HG03139 (cell line): ENCODE results near the gene SLC44A5.
"Not testable (repeated sequence)": the region's sequence is repeated elsewhere in the genome, so short reads cannot be mapped to it uniquely, and the experiment has no call there.

Experiments used
- ATAC-seq: cut with Tn5 transposase; IDR thresholded peaks from one replicate; pipeline ENCODE4 v1.9.1; 2021; ENCODE audit not compliant: unreplicated experiment

SLC44A5 gene

GRCh38 chr1:75611014-75611413 lies at the start of gene SLC44A5:
Gene SLC44A5 (minus strand): TSS chr1:75611114. CDS start chr1:75541447, 69,667 bp downstream.
- no peak for ATAC-seq

GRCh38 chr1:75655931-75656330 lies 45.0 kb upstream of the SLC44A5 start:
- ATAC-seq: no peak

GRCh38 chr1:75647183-75647582 lies 36.3 kb upstream of the SLC44A5 start:
- ATAC-seq: not testable (repeated sequence)

DNA sequence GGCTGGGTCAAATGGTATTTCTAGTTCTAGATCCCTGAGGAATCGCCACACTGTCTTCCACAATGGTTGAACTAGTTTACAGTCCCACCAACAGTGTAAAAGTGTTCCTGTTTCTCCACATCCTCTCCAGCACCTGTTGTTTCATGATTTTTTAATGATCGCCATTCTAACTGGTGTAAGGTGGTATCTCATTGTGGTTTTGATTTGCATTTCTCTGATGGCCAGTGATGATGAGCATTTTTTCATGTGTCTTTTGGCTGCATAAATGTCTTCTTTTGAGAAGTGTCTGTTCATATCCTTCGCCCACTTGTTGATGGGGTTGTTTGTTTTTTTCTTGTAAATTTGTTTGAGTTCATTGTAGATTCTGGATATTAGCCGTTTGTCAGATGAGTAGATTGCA lies 34.2 kb upstream of the SLC44A5 start:
- ATAC-seq: not testable (repeated sequence)

DNA sequence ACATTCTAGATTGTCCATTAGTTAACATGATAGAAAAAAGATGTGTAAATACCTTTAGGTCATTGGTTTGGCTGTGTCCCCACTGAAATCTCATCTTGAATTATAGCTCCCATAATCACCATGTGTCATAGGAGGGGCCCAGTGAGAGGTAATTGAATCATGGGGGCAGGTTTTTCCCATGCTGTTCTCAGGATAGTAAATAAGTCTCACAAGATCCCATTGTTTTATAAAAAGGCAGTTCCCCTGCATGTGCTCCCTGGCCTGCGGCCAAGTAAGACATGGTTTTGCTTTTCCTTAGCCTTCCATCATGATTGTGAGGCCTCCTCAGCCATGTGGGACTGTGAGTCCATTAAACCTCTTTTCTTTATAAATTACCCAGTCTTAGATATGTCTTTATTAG lies 32.5 kb upstream of the SLC44A5 start:
- no peak for ATAC-seq

GRCh38 chr1:75641325-75641724 lies 30.4 kb upstream of the SLC44A5 start:
- no peak for ATAC-seq

DNA sequence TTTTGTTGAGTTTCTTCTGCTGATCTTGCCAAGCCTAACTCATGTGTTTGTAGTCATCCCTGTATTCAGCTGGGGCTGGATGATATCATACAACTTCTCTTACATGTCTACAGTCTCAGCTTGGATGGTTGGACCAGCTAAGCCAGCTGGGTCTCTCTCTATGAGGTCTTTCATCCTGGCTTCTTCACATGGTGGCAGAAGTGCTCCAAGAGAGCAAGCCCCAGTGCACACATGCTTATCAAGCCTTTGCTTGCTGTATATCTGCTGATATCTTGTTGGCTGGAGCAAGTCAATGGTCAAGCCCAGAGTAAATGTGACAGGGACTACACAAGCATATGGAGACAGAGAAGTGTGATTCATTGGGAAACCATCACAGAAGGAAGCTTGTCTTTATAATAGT lies 29.2 kb upstream of the SLC44A5 start:
- ATAC-seq: no peak

DNA sequence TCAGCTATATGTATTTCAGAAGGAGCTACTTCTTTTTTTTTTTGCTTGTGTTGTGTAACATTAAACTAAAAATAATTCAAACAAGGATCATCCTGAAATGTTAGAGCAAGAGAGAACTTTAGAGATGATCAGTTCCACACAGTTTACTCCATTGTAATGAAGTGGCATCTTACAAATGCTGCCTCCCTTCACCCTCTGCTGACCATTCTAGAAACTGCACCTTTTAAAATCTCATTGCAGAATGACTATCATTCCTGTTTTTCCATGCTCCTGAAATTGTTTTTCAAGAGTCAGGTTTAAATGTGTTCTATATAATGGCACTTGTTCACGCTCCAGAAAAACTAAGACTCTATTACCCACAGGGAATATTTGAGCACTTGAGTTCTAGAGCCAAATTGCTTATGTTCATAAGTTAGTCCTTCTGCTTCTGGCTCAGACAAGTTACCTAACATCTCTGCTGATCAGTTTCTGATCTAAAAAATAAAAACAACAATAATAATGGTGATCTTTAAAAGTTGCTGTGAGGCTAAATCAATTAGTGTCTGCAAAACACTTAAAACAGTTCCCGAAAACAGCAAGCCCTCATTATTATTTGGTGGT lies 21.5 kb upstream of the SLC44A5 start:
- ATAC-seq: peak; percentile 76

- ATAC-seq: no peak
Observed at GRCh38 chr1:75630998-75631397, 20.1 kb upstream of the SLC44A5 start.

DNA sequence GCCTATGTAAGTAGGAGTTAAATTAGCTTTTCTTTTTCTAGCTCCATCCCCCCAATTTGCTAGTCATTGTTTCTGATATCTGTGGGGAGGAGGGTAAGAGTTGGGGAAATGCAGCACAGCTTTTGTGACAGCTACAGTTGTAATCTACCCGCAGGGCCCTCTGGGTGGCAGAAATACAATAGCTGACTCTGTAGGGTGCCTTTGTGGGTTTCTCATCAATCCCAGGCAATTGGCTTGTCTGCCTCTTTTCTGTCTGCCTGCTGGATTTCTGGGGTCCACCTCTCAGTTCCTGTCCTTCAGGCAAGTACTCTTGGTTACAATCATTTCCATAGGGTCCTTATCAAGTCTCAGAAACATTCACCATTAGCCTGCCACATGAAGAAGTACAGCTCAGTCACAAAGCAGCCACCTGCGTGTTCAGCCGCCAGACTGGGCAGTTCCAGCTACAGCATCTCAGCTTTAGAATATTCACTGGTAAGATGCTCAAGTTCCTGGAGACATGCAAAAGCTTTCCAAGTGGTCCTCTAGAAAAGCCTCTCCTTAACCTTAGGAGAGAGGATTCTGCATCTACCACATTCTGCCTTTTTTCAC lies 19.2 kb upstream of the SLC44A5 start:
- no peak for ATAC-seq

GRCh38 chr1:75625795-75626194 lies 14.9 kb upstream of the SLC44A5 start:
- ATAC-seq: no peak

- ATAC-seq: no peak
Observed at GRCh38 chr1:75618382-75618781, 7.5 kb upstream of the SLC44A5 start.

DNA sequence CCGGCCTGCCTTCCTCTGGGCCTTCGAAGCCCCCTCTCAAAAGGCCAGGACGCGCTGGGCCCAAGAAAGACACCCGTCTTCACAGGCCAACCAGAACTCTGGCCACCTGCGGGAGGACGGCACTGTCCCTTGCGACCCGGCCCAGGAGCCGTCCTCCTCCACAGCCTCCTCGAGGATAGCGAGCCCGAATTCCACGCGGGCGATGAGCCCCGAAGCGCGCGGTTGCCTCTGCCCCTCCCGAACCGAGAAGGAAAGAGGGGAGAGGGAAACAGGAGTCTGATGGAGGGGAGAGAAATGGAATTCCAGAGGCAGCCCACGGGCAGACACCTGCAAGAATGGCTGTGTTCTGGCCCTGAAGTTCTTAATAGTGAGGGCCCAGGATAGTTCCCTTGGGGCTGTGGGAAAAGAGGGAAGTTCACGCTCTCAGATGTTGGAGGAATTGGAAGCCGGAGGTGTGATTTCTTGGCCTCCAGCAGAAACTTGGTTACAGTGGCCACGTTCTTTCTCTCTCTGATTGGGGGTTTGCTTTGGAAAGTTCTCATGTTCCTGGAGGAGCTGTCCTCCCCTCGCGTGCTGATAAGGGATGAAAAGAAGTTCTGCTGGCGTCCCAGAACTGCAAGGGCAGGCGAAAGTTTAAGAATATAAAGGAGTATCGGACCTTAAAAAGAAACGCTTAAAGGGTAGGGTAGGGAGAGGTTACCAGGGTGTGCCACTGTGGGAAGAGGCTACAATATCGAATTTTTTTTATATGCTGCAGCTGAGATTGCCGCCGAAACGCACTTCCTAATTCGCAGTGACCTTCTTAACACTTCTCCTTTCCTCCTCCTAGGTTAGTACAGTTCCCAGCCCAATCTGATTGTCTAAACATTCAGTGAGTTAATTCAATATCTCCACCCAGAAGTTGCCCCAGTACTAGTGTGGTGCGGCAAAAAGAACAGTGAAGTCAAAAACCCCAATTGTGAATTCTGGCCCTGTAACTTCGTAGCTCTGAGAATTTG lies 5.8 kb upstream of the SLC44A5 start:
- no peak for ATAC-seq

DNA sequence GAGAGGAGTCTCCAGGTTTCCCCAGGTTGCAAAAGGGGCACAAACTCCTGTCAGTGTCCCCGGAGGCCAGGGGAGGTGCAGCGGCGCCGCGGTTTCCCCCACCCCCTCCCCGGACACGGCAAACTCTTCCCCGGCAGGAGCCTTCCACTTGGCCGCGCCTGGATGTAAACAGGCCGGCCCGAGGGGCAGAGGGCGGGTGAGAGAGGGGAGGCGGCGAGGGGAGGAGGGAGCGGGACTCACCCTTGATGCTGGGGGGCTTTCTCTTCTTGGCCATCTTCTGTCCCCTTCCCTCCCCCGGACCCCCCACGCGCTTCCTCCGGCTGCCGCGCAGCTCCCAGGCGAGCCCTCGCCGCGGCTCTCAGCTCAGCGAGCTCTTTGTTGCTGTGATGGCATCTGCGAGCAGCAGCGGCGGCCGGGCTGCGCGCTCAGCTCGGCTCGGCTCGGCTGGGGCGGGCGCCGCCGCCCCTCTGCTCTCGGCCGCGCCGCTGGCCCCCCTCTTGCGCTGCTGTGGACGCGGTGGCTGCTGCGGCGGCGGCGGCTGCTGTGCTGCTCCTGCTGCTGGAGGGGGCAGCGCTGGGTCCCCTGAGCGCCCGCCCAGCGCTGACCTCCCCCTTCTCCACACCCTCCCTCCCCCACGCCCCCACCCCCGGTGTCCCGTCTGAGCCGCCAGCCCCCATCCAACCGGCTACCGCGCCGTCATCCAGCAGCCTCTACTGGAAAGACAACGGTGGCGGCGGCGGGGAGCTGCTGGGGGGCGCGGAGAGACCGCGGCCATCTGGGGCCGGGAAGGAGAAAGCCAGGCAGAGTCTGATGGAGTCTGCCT lies 4.9 kb upstream of the SLC44A5 start:
- ATAC-seq: no peak

DNA sequence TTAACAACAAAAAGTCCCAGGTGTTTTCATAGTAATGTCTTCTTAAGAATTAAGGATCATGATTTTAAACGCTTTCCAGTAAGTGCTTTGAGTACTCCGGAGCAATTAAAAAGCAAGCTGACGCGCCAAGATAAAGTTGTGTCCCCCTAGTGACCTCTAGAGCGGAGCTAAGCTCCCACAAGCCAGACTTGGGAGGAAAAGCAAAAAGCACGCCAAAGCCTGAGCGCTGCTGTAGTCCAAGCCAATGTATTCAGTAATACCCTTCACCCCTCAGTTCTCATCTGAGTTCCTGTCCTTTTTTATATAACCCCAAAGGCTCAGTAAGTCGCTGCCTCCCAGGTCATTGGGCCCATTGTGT lies 3.5 kb upstream of the SLC44A5 start:
- ATAC-seq: peak; percentile 3

DNA sequence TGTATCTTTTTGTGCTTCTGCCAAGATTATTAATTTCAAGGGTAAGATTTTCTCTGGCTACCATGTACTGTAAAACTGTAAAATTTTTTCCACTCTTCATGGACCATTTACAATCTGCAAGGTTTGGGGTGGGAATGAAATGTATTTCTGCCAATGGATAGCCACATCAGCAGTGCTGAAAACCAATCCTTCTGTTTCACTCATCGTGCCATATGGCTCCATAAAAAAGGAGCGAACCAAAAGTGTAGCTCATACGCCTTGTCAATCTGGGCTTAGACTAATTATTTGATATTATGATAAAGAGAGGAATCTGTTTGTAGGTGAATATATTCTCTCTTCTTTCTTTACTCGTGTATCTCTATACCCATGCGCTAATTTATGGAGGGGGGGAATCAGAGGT lies 3.0 kb upstream of the SLC44A5 start:
- no peak for ATAC-seq

DNA sequence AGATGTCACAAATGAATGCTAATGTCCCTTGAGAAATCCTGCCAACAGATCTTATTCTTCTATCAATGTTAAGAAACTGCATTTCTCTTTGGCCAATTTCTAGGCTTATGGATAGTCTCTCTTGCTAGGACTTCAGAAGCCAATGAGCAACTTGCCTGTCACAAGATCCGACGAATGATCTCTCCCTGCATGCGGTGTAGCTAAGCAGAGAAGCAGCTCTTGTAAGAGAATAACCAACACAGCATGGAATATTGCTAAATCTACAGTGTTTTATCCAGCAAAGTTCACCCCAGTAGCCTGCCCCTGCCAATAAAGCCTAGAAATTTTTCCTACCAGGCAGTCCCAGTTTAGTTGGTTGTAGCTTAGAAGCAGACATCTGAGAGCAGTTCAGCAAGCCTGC lies 2.1 kb upstream of the SLC44A5 start:
- no peak for ATAC-seq

- no peak for ATAC-seq
Observed at GRCh38 chr1:75602486-75602885, 8.4 kb downstream of the SLC44A5 start.

GRCh38 chr1:75600781-75601180 lies 10.1 kb downstream of the SLC44A5 start:
- ATAC-seq: no peak

DNA sequence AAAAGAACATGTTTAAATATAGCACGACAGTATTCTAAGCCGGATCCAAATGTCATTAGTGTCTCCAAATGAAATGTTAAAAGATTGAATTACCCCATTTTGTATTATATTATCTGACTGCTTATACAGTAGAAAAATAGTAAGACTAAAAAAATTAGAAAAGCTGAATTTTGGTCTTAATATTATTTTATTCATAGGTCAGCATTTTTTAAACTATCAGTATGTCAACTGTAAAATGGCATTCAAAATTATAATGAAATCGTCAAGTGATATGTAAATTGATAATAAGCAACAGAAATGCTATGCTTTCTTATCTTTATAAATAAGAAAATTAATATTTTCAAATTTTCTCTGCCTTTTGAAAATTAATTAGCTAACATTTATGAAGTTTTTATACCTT lies 16.6 kb downstream of the SLC44A5 start:
- no peak for ATAC-seq

DNA sequence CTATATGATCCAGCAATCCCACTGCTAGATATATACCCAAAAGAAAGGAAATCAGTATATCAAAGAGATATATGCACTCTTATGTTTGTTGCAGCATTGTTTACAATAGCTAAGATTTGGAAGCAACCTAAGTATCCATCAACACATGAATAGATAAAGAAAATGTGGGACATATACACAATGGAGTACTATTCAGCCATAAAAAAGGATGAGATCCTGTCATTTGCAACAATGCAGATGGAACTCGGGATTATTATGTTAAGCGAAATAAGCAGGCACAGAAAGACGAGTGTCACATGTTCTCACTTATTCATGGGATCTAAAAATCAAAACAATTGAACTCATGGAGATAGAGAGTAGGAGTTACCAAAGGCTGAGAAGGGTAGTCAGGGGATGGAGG lies 17.5 kb downstream of the SLC44A5 start:
- not testable (repeated sequence) for ATAC-seq
